Measurements from ENCODE around the gene KRTAP22-2.

KRTAP22-2 gene

GRCh38 chr21:30615199-30615598, 25.0 kb upstream of the KRTAP22-2 start:
- Histone ChIP-seq H3K27ac (no peak overlapping the region), H3K27me3 (ENCODE audit: control insufficient read depth, insufficient read depth, low read length) (no peaks in the 10 kb centered on the region), H2AFZ (no peak overlapping the region), H3K9me3 (ENCODE audit: control insufficient read depth, low read length) (no peaks in the 10 kb centered on the region), H3K9ac (no peak overlapping the region), H3K79me2 (no peaks in the 10 kb centered on the region), H3K4me3 (ENCODE audit: low read depth, low read length) (no peak overlapping the region), H3K4me1 (no peaks in the 10 kb centered on the region), H3K36me3 (ENCODE audit: control insufficient read depth, insufficient read depth, low read length) (no peaks in the 10 kb centered on the region), H3K4me2 (ENCODE audit: low read length) (no peak overlapping the region)
- TF ChIP-seq, protein P1, sequence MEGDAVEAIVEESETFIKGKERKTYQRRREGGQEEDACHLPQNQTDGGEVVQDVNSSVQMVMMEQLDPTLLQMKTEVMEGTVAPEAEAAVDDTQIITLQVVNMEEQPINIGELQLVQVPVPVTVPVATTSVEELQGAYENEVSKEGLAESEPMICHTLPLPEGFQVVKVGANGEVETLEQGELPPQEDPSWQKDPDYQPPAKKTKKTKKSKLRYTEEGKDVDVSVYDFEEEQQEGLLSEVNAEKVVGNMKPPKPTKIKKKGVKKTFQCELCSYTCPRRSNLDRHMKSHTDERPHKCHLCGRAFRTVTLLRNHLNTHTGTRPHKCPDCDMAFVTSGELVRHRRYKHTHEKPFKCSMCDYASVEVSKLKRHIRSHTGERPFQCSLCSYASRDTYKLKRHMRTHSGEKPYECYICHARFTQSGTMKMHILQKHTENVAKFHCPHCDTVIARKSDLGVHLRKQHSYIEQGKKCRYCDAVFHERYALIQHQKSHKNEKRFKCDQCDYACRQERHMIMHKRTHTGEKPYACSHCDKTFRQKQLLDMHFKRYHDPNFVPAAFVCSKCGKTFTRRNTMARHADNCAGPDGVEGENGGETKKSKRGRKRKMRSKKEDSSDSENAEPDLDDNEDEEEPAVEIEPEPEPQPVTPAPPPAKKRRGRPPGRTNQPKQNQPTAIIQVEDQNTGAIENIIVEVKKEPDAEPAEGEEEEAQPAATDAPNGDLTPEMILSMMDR (IDR thresholded peaks at IDR 0.05), result no peak

GRCh38 chr21:30613836-30614235, 23.6 kb upstream of the KRTAP22-2 start, which contains the start of gene KRTAP6-1:
KRTAP6-1 (minus strand) TSS chr21:30613930; CDS start chr21:30613904, 26 bp downstream.
- Histone ChIP-seq H3K27me3 (ENCODE audit: control insufficient read depth, insufficient read depth, low read length) (no peaks in the 10 kb centered on the region), H3K4me1 (no peaks in the 10 kb centered on the region), H3K4me2 (ENCODE audit: low read length) (no peak within 1 kb of the TSS), H3K79me2 (no peaks in the 10 kb centered on the region), H3K27ac (no peak within 1 kb of the TSS), H3K36me3 (ENCODE audit: control insufficient read depth, insufficient read depth, low read length) (no peaks in the 10 kb centered on the region), H3K9me3 (ENCODE audit: control insufficient read depth, low read length) (no peaks in the 10 kb centered on the region), H2AFZ (no peak within 1 kb of the TSS), H3K4me3 (ENCODE audit: low read depth, low read length) (no peak within 1 kb of the TSS), H3K9ac (no peak within 1 kb of the TSS)
- TF ChIP-seq, protein P1 (IDR thresholded peaks at IDR 0.05), result no peak

DNA sequence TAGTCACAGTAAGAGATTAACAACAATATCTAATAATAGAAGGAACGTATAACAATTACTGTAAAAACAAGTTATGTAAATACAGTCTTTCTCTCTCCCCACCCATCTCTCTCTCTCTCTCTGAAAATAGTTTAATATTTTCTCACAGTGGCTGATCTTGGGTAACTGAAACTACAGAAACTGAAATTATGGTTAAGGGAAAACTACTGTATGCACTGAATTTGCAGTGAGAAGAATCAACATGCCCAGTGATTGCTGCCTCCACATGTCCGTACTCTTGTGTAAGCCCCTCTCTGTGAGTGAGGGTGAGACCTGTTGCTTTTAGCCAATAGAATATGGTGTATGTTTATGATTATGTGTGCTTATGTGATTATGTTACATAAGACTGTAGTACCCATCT, 21.9 kb upstream of the KRTAP22-2 start:
- TF ChIP-seq, protein P1 (IDR thresholded peaks at IDR 0.05), result no peak
- no peaks in the 10 kb centered on the region for H3K4me1 ChIP-seq
- H3K4me3 ChIP-seq (ENCODE audit: low read depth, low read length), result no peak overlapping the region
- H3K9ac ChIP-seq, result no peak overlapping the region
- no peaks in the 10 kb centered on the region for H3K79me2 ChIP-seq
- H3K4me2 ChIP-seq (ENCODE audit: low read length), result no peak overlapping the region
- H3K36me3 ChIP-seq (ENCODE audit: control insufficient read depth, insufficient read depth, low read length), result no peaks in the 10 kb centered on the region
- no peak overlapping the region for H3K27ac ChIP-seq
- H3K9me3 ChIP-seq (ENCODE audit: control insufficient read depth, low read length), result no peaks in the 10 kb centered on the region
- H2AFZ ChIP-seq, result no peak overlapping the region
- H3K27me3 ChIP-seq (ENCODE audit: control insufficient read depth, insufficient read depth, low read length), result no peaks in the 10 kb centered on the region

GRCh38 chr21:30605968-30606367, 15.8 kb upstream of the KRTAP22-2 start:
- Histone ChIP-seq H3K4me2 (ENCODE audit: low read length) (no peak overlapping the region), H3K9me3 (ENCODE audit: control insufficient read depth, low read length) (no peaks in the 10 kb centered on the region), H3K27me3 (ENCODE audit: control insufficient read depth, insufficient read depth, low read length) (no peaks in the 10 kb centered on the region), H3K36me3 (ENCODE audit: control insufficient read depth, insufficient read depth, low read length) (no peaks in the 10 kb centered on the region), H3K4me3 (ENCODE audit: low read depth, low read length) (no peak overlapping the region), H3K27ac (no peak overlapping the region), H2AFZ (no peak overlapping the region), H3K4me1 (no peaks in the 10 kb centered on the region), H3K9ac (no peak overlapping the region), H3K79me2 (no peaks in the 10 kb centered on the region)
- TF ChIP-seq, protein P1 (IDR thresholded peaks at IDR 0.05), result no peak

- no peak within 1 kb of the TSS for H3K4me3 ChIP-seq (ENCODE audit: low read depth, low read length)
- TF ChIP-seq, protein P1 (IDR thresholded peaks at IDR 0.05), result no peak
- H3K36me3 ChIP-seq (ENCODE audit: control insufficient read depth, insufficient read depth, low read length), result no peaks in the 10 kb centered on the region
- no peak within 1 kb of the TSS for H3K9ac ChIP-seq
- no peaks in the 10 kb centered on the region for H3K79me2 ChIP-seq
- no peak within 1 kb of the TSS for H3K4me2 ChIP-seq (ENCODE audit: low read length)
- no peak within 1 kb of the TSS for H3K27ac ChIP-seq
- no peaks in the 10 kb centered on the region for H3K9me3 ChIP-seq (ENCODE audit: control insufficient read depth, low read length)
- H2AFZ ChIP-seq, result no peak within 1 kb of the TSS
- H3K27me3 ChIP-seq (ENCODE audit: control insufficient read depth, insufficient read depth, low read length), result no peaks in the 10 kb centered on the region
- H3K4me1 ChIP-seq, result no peaks in the 10 kb centered on the region
These were observed 10.6 kb upstream of the KRTAP22-2 start, which contains the start of gene KRTAP22-1 for GRCh38 chr21:30600787-30601186. KRTAP22-1 (plus strand) TSS chr21:30601087.
